ENCODE measurements around the gene BPGM. TPM values are rescaled to one million over a fixed set of nuclear protein-coding genes. Genes with fewer than 3 reads are reported as not detected.
A peak's percentile ranks its signal among the peaks of the same experiment; 100 is the strongest.

The BPGM gene
- total and polyA plus RNA-seq, 2 experiments from 2014 or later: 25.0 to 25.7 TPM

- peak overlapping the region; percentile 48 for H3K4me2 ChIP-seq
- DNase-seq (ENCODE audit: low spot score): peak; percentile 7
- no peaks in the 10 kb centered on the region for H3K9me3 ChIP-seq (ENCODE audit: low read depth)
- no peak overlapping the region for H3K4me3 ChIP-seq
- no peaks in the 10 kb centered on the region for H3K79me2 ChIP-seq
- H3K27me3 ChIP-seq: peaks cover 3% of the 10 kb centered on the region
- no peaks in the 10 kb centered on the region for H3K36me3 ChIP-seq (replicated peaks; ENCODE audit: insufficient read depth, low read depth)
- TF ChIP-seq EZH2 (IDR thresholded peaks at IDR 0.05; ENCODE audit: borderline replicate concordance) (no peak), EZH2phosphoT487 (IDR thresholded peaks at IDR 0.05; ENCODE audit: low read depth, severe bottlenecking, unreplicated experiment) (no peak), CTCF (IDR thresholded peaks at IDR 0.05; ENCODE audit: poor library complexity) (no peak)
- H2AFZ ChIP-seq: peak overlapping the region; percentile 34
- H4K20me1 ChIP-seq (ENCODE audit: insufficient read depth, poor library complexity, severe bottlenecking): no peaks in the 10 kb centered on the region
- H3K4me1 ChIP-seq (ENCODE audit: insufficient read depth): no peaks in the 10 kb centered on the region
- H3K27ac ChIP-seq: no peak overlapping the region
- H3K9me2 ChIP-seq (replicated peaks; ENCODE audit: insufficient read depth): no peaks in the 10 kb centered on the region
- 70% methylated on average over 11 of the region's 11 CpGs for WGBS (ENCODE audit: low lambda C conversion rate, missing lambda C conversion rate)
Measured at GRCh38 chr7:134602881-134603451, 43.7 kb upstream of the BPGM start.

- H3K27ac ChIP-seq: no peak overlapping the region
- H3K4me2 ChIP-seq: peak overlapping the region; percentile 68
- H3K27me3 ChIP-seq: peaks cover 3% of the 10 kb centered on the region
- peak; percentile 84 for DNase-seq (ENCODE audit: low spot score)
- no peaks in the 10 kb centered on the region for H3K4me1 ChIP-seq (ENCODE audit: insufficient read depth)
- TF ChIP-seq EZH2phosphoT487 (IDR thresholded peaks at IDR 0.05; ENCODE audit: low read depth, severe bottlenecking, unreplicated experiment): no peak
- TF ChIP-seq CTCF (IDR thresholded peaks at IDR 0.05; ENCODE audit: poor library complexity): peak; percentile 97
- H3K36me3 ChIP-seq (replicated peaks; ENCODE audit: insufficient read depth, low read depth): no peaks in the 10 kb centered on the region
- H3K9me3 ChIP-seq (ENCODE audit: low read depth): no peaks in the 10 kb centered on the region
- H3K79me2 ChIP-seq: no peaks in the 10 kb centered on the region
- no peaks in the 10 kb centered on the region for H4K20me1 ChIP-seq (ENCODE audit: insufficient read depth, poor library complexity, severe bottlenecking)
- WGBS (ENCODE audit: low lambda C conversion rate, missing lambda C conversion rate): 29% methylated on average over 14 of the region's 14 CpGs
- no peak overlapping the region for H2AFZ ChIP-seq
- no peaks in the 10 kb centered on the region for H3K9me2 ChIP-seq (replicated peaks; ENCODE audit: insufficient read depth)
- H3K4me3 ChIP-seq: no peak overlapping the region
Measured at GRCh38 chr7:134605978-134606923, 40.4 kb upstream of the BPGM start.

- 94% methylated on average over 6 of the region's 6 CpGs for WGBS (ENCODE audit: low lambda C conversion rate, missing lambda C conversion rate)
- H3K9me2 ChIP-seq (replicated peaks; ENCODE audit: insufficient read depth): no peaks in the 10 kb centered on the region
- H4K20me1 ChIP-seq (ENCODE audit: insufficient read depth, poor library complexity, severe bottlenecking): no peaks in the 10 kb centered on the region
- H3K36me3 ChIP-seq (replicated peaks; ENCODE audit: insufficient read depth, low read depth): no peaks in the 10 kb centered on the region
- no peaks in the 10 kb centered on the region for H3K79me2 ChIP-seq
- H3K27ac ChIP-seq: no peak overlapping the region
- H3K4me2 ChIP-seq: no peak overlapping the region
- DNase-seq (ENCODE audit: low spot score): no peak
- no peaks in the 10 kb centered on the region for H3K4me1 ChIP-seq (ENCODE audit: insufficient read depth)
- no peak overlapping the region for H2AFZ ChIP-seq
- H3K9me3 ChIP-seq (ENCODE audit: low read depth): no peaks in the 10 kb centered on the region
- H3K27me3 ChIP-seq: peaks cover 3% of the 10 kb centered on the region
- TF ChIP-seq EZH2phosphoT487 (IDR thresholded peaks at IDR 0.05; ENCODE audit: low read depth, severe bottlenecking, unreplicated experiment) (no peak), CTCF (IDR thresholded peaks at IDR 0.05; ENCODE audit: poor library complexity) (no peak)
- no peak overlapping the region for H3K4me3 ChIP-seq
Measured at GRCh38 chr7:134611611-134612151, 35.0 kb upstream of the BPGM start.

All from hepatocyte (in vitro differentiated cells).